Nucleus accumbens (tissue), 56 donors: Measurements from ENCODE around the gene CHRNE.
"Not testable (repeated sequence)": the region's sequence is repeated elsewhere in the genome, so short reads cannot be mapped to it uniquely, and the experiment has no call there.

Experiments
- DNase-seq, 56 donors: peaks; one replicate each; lab custom pipeline; 2025; lab: John Stamatoyannopoulos, UW

The CHRNE gene

GRCh38 chr17:4859816-4860625 is 42.9 kb downstream of the CHRNE start:
- peak in 13 of 56 donors; percentile 12 to 39 (median 24) for DNase-seq

- DNase-seq, result peak in 42 of 56 donors; percentile 10 to 66 (median 34)
Measured at GRCh38 chr17:4858882-4859260, 44.0 kb downstream of the CHRNE start.

- DNase-seq, result peak in 52 of 56 donors; percentile 17 to 89 (median 68)
Measured at GRCh38 chr17:4858068-4858881, 44.6 kb downstream of the CHRNE start.

- not testable (repeated sequence) for DNase-seq
Measured at GRCh38 chr17:4857347-4857746, 45.6 kb downstream of the CHRNE start.

- peak in 49 of 56 donors; percentile 17 to 83 (median 62) for DNase-seq
Measured at GRCh38 chr17:4856937-4857314, 46.0 kb downstream of the CHRNE start.

- DNase-seq, result peak in 13 of 56 donors; percentile 8 to 72 (median 49)
Measured at GRCh38 chr17:4856271-4856936, 46.5 kb downstream of the CHRNE start.

GRCh38 chr17:4854111-4854681 is 48.7 kb downstream of the CHRNE start:
- no peak for DNase-seq

GRCh38 chr17:4853208-4853671 is 49.7 kb downstream of the CHRNE start:
- no peak for DNase-seq

GRCh38 chr17:4852567-4853207 is 50.2 kb downstream of the CHRNE start:
- no peak for DNase-seq

- DNase-seq, result no peak
Measured at GRCh38 chr17:4851084-4851483, 51.8 kb downstream of the CHRNE start.

- no peak for DNase-seq
Measured at GRCh38 chr17:4850246-4850645, 52.7 kb downstream of the CHRNE start.

- DNase-seq, result no peak
Measured at GRCh38 chr17:4849011-4849536, 53.8 kb downstream of the CHRNE start.
